Fibroblast of mammary gland (primary cell): ENCODE results near the gene LHX5.

Experiments
- DNase-seq: peaks from one replicate; pipeline ENCODE4 v3.0.0-alpha.2; 2010; ENCODE audit warnings: low read depth
- H3K4me3 ChIP-seq: 2 replicates; pipeline ENCODE4 v1.5.1; 2011; ENCODE audit warnings: low read depth, mild to moderate bottlenecking, low read length, moderate library complexity; ENCODE audit not compliant: control insufficient read depth
- TF ChIP-seq, protein P1 (sequence below): conservative IDR thresholded peaks from 2 replicates; pipeline ENCODE4 v1.5.1; 2011; ENCODE audit warnings: low read depth, low read length, inconsistent platforms; ENCODE audit not compliant: control insufficient read depth, insufficient read depth

Gene LHX5

GRCh38 chr12:113488322-113488721 is 16.7 kb upstream of the LHX5 start:
- no peak overlapping the region for H3K4me3 ChIP-seq
- TF ChIP-seq, protein P1, sequence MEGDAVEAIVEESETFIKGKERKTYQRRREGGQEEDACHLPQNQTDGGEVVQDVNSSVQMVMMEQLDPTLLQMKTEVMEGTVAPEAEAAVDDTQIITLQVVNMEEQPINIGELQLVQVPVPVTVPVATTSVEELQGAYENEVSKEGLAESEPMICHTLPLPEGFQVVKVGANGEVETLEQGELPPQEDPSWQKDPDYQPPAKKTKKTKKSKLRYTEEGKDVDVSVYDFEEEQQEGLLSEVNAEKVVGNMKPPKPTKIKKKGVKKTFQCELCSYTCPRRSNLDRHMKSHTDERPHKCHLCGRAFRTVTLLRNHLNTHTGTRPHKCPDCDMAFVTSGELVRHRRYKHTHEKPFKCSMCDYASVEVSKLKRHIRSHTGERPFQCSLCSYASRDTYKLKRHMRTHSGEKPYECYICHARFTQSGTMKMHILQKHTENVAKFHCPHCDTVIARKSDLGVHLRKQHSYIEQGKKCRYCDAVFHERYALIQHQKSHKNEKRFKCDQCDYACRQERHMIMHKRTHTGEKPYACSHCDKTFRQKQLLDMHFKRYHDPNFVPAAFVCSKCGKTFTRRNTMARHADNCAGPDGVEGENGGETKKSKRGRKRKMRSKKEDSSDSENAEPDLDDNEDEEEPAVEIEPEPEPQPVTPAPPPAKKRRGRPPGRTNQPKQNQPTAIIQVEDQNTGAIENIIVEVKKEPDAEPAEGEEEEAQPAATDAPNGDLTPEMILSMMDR, result no peak
- no peak for DNase-seq

GRCh38 chr12:113486722-113487121 is 15.1 kb upstream of the LHX5 start:
- DNase-seq, result no peak
- TF ChIP-seq, protein P1, result no peak
- no peak overlapping the region for H3K4me3 ChIP-seq

- no peak for DNase-seq
- TF ChIP-seq, protein P1, result no peak
- no peak overlapping the region for H3K4me3 ChIP-seq
Observed at GRCh38 chr12:113485330-113485729, 13.7 kb upstream of the LHX5 start.

DNA sequence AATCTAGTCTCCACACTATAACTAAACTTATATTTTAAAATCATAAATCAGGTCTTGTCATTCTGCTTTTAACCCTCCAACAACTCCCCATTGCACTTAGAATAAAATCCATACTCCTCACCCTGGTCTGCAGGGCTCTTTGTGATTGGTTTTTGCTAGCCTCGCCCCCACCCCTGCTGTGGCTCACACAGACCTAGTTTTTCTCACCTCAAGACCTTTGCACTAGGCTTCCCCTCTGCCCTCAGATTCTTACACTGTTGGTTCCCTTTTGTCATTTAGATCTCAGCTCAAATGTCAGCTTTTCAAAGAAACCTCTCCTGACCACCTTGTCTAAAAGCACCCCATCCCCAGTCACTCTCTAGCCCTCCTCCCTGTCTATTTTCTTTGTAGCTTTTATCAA is 10.7 kb upstream of the LHX5 start:
- no peak overlapping the region for H3K4me3 ChIP-seq
- DNase-seq, result no peak
- TF ChIP-seq, protein P1, result no peak

GRCh38 chr12:113480336-113480971 is 8.8 kb upstream of the LHX5 start:
- DNase-seq, result no peak
- TF ChIP-seq, protein P1, result no peak
- no peak overlapping the region for H3K4me3 ChIP-seq

- peak; percentile 15 for DNase-seq
- H3K4me3 ChIP-seq, result no peak overlapping the region
- TF ChIP-seq, protein P1, result no peak
Observed at GRCh38 chr12:113479590-113480335, 8.1 kb upstream of the LHX5 start.
